AML-193 (cell line): ENCODE data around the gene AKNA.
A peak's percentile ranks its signal among the peaks of the same experiment; 100 is the strongest.

ENCODE experiments used
- DNase-seq, 2 experiments: peaks; one replicate each; lab custom pipeline; 2025; lab: John Stamatoyannopoulos, UW

Gene AKNA

GRCh38 chr9:114373960-114374730, 13.6 kb downstream of the AKNA start:
- DNase-seq, result no peak

- DNase-seq, result peak; percentile 95 to 96
Measured at GRCh38 chr9:114372921-114373448, 14.8 kb downstream of the AKNA start.

DNA sequence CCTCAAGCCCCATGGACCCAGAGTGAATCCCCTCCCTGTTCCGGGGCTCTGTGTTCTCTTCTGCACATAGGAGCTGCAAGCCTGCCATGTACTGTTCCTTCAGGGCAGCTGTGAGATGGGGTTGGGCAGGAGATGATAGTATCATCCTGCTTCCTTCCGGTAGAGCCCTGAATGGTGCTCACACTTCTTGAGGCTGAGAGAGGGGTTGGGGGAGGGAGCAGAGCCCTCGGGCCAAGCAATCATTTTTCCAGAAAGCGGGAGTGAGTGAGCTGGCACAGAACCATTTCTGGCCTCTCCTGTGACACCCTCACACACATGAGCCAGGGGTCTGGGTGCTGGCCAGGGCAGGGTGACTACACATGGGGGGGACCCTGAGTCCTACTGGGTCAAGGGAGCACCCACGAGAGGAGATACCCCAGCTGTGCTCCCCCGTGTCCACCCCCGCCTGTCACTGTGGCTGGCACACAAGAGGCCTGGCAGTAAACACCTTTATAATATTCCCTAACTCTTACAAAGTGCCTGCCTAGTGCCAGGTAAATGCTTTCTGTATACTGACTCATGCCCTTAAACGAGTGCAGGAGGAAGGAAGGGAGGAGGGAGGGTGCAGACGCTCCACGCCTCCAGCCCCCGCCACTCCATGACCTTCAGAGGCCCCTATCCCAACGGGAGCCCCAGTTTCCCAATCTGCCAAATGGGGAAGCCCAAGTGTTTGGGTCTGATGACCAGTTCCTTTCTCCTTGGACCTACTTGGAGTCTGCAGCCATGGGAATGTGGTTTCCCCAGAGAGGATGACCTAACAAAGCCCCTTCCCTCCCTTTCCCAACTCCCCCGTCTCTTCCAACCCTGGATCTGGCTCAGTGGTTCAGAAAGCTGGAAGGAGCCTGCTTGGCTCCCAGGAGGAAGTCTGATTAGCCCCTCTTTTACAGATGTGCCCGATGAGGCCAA, 15.5 kb downstream of the AKNA start:
- DNase-seq, result peak; percentile 61 to 71

DNA sequence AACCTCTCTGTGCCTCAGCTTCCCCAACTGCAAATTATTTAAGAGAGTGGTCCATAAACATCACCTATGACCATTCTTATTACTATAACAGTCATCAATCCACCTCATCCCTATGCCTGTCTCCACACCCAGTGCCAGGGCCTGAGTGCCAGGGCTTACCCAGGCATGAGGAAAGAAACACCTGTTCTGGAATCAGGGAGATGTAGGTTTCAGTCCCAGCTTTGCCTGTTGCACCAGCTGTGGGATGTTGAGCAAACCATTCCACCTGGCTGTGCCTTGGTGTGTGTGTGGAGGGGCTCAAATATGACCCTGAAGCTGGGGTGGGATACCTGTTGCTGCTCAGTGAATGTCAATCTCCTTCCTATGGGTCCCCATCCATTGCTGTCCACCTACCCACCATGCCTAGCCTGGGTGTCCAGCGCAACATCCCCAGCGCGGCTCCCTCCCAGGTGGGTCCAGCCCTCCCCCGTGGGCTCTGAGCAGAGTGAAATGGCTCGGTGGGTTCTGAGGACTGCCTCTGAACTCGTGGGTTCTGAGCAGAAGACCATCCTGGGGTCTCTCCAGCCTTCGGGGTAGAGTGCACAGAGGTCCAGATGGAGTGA, 16.3 kb downstream of the AKNA start:
- DNase-seq, result no peak

DNA sequence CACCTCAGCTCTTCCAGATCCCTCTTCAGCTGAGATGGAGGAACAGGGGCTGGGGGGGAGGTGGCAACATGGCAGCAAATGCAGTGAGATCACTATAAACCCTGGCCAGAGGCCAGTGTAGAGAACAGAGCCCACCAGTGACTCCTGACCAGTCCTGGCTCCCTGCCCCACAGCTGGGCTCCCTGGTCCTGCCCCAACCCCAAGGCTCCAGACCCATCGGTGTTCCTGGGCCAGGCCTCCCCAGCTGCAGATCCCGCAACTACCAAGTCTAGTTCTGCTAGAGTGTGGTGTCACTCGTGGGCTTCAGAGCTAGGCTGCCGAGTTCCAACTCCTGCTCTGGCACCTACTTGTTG, 16.8 kb downstream of the AKNA start:
- no peak for DNase-seq

DNA sequence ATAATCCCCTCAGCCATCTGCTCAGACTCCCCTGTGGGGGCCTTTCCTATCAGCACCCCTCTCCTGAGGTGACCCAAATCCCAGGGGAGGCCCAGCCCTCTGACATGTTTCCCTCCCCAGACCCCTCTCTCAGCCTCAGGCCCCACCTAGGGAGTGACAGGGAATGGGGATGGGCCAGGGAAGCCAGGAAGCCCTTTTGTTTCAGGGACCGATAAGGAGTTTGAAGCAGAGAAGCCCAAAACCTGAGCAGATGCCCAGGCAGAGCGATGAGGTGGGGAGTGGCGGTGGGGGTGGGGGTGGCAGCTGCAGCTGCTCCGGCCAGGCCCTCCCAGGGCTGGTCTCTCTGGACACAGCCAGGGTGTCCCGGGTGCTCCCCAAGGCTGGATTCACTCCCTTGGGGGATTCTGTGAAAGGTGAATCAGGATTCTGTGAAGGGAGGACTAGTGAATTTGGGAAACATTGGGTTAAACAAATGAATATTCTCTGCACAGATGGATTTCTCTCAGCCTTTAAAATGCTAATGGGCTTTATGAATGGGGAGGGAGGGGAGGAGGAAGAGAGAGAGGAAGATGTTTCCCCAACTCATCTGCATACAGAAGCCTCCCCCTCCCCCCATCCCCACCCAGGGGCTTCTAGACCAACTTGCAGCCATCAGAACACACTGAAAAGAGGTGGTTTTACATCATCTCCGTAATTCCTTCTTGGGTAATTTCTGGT, 17.4 kb downstream of the AKNA start:
- DNase-seq, result no peak

DNA sequence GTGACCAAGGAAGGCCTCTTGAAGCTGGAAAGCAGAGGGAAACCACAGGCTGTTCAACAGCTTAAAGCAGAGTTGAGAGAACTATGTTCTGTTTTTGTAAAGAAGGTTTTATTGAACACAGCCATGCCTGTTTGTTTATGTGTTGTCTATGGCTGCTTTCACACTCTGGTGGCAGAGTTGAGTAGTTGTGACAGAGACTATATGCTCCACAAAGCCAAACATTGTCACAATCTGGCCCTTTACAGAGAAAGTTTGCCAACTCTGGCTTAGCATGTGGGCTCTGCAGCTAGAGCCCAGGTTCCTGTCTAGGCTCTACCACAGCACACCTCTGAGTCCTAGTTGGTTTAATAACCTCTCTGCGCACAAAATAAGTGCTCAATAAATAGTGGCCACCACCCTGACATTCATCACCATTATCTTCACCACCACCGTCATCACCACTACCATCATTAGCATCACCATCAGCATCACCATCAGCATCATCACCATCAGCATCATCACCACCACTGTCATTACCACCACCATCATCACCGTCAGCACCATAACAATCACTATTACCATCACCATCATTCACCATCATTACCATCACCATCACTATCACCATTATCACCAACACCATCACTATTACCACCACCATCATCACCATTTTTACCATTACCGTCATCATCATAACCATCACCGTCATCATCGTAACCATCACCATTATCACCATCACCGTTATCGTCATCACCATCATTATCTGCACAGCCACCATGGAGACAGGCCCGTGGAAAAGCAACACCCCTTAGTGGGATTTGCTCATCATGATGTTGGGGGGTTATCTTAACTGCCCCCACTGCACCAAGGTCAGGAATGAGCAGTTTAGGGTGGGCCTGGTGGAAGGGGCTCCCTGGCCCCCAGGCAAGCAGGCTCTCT, 18.3 kb downstream of the AKNA start:
- DNase-seq, result no peak

GRCh38 chr9:114367772-114368569, 19.8 kb downstream of the AKNA start:
- DNase-seq, result no peak

DNA sequence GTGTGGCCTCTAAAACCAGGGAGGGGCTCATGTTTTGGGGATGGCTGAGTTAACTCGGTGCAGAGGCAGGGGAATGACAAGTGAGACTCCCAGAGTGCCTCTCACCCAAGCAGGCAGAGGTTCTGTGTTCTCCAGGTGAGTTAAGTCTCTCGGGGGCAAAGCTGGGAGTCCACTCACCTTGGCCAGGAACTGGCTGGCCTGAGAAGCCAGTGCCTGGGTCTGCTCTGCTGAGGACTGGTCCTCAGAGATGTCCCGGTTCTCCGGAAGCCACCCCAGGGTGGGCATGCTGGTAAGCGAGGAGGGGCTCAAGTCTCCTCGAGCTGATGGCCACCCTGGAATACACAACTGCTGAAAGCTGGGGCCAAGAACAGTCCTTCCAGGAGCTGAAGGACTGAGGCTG, 20.4 kb downstream of the AKNA start:
- DNase-seq, result no peak

GRCh38 chr9:114366334-114367128, 21.3 kb downstream of the AKNA start:
- peak in 1 of 2 experiments; percentile 28 for DNase-seq

- DNase-seq, result no peak
Measured at GRCh38 chr9:114365194-114365593, 22.6 kb downstream of the AKNA start.

DNA sequence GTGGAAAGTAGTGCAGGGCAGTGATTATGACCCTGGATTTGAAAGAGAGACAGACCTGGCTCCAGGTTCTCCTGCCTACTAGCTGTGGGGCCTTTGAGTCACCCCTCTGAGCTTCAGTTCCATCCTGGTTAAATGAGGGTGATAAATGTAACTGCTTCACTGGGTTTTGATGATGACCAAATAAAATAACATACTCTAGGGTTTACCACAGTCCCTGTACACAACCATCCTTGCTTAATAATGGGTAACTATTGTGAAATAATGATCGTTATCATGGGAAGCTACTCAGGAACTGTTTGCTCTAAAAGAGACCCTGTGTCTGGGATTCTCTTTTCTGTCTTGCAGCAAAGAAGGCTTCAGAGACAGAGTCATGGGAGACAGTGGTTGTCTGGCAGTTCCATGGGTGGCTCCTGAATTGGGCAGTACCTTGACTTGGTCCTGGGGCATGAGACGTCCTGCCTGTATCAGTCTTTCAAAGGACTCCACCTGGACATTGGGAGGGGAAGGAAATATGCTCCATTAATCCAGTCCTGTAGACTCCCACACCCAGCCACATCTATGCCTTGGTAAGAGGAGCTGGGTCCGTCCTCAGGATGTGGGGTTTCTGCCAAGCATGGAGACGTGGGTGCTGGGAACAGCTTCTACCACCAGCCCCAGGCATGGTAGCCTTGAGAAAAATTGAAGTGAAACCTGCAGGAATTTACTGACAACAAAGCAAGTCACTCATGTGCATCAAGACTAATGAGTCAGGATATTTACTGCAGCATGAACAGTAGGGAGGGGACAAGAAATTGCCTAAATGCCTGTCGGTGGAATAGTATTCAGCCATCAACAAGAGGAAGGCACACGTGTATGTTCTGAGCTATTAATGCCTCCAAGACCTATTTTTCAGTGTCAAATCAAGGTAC, 23.4 kb downstream of the AKNA start:
- peak; percentile 83 to 87 for DNase-seq

GRCh38 chr9:114363424-114363823, 24.4 kb downstream of the AKNA start:
- no peak for DNase-seq

DNA sequence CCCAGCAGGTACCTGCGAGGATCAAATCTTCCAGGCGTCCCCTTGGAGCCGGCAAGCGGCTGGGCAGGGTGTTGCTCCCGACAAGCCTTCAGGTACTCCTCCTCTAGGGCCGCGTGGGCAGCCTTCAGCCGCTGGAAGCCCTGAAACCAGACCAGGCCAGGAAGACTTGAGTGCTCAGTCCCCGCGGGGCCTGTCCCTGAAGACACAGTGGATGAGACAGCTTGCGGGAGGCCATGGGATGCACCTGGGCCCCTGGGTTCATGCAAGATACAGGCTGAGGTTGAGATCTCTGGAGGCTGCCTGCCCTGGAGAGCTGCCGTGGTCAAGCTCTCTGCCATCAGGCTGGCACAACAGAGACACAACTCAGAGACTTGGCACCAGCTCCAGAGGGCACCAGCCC, 25.4 kb downstream of the AKNA start:
- no peak for DNase-seq

DNA sequence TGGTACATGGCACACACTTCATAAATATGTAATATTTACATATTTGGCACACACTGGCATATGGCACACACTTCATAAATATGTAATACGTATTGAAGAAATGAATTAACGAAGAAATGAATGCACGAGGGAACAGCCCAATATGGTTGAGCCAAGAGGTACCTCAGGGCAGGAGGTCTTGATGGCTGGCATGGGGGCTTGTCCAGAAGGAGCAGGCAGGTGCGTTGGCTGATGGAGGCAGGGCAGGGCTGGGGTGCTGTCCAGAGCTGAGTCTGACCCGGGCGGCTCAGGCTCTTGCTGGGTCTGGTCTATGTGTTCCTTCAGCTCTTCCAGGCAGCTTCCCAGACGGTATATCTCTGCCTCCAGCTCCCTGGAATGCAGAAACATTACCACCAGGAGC, 26.2 kb downstream of the AKNA start:
- DNase-seq, result no peak

- DNase-seq, result no peak
Measured at GRCh38 chr9:114359801-114360200, 28.0 kb downstream of the AKNA start.

DNA sequence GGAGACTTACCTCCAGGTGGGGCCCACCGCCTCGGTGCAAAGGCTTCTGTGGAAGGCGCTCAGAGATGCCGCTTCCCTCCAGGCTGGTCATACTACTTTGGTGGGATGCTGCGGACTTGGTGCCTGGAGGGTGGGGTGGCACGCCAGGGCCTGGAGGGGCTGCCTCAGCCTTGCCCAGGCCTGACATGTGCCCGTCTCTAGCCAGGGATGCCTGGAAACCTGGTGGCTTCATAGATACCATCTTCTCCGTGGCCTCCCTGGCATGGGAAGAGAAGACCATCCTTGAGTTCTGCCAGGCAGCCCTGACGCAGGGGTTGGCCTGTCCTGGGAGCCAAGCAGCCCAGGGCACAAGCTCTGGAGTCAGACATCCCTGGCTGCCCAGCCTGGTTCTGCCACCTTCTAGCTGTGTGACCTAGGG, 29.9 kb downstream of the AKNA start:
- DNase-seq, result no peak

GRCh38 chr9:114357360-114357759, 30.4 kb downstream of the AKNA start:
- no peak for DNase-seq
